T-cell (primary cell): ENCODE measurements around the gene CAMK2D. TPM values are rescaled to one million over a fixed set of nuclear protein-coding genes. Genes with fewer than 3 reads are reported as not detected.

Source experiments
- ATAC-seq, 4 experiments: fragments of 200-7000 bp in 3 of 4; fragments of 150-1000 bp in 1 of 4; cut with Tn5 transposase; replicated peaks in 1 of 4; 1 replicate in 3 of 4; 2 replicates in 1 of 4; pipeline ENCODE4 v1.10.0; 2021; ENCODE audit warnings: moderate library complexity in 3 of 4, mild to moderate bottlenecking in 2 of 4, moderate number of reproducible peaks in 1 of 4
- CTCF ChIA-PET, 2 donors: fragments of 300-600 bp; sonication (Branson Sonifier 250); formaldehyde crosslinking; loops; one replicate each; lab custom pipeline; 2022; ENCODE audit warnings: antibody characterized with exemption in 2 of 2; lab: Charles Lee
- POLR2A ChIA-PET, 2 donors: fragments of 300-600 bp; sonication (Branson Sonifier 250); formaldehyde crosslinking; loops; one replicate each; lab custom pipeline; 2022; ENCODE audit warnings: antibody characterized with exemption in 2 of 2; lab: Charles Lee
- DNase-seq, 35 experiments: peaks; one replicate each; pipeline versions ENCODE4 v3.0.0 to v3.0.0-alpha.2; 2013 to 2023
- H3K27ac ChIP-seq: one replicate; pipeline ENCODE4 v1.5.1; 2013; ENCODE audit warnings: low read length
- H3K27me3 ChIP-seq, 2 experiments: replicated peaks in 1 of 2; 1 replicate in 1 of 2; 2 replicates in 1 of 2; pipeline versions ENCODE4 v1.6.1 to v1.7.0; 2013; ENCODE audit warnings: low read length in 1 of 2, mixed read lengths in 1 of 2; ENCODE audit not compliant: control insufficient read depth in 2 of 2, insufficient read depth in 2 of 2; ENCODE audit errors: extremely low read depth in 1 of 2
- H3K36me3 ChIP-seq, 2 donors: 1 replicate in 1 of 2; 2 replicates in 1 of 2; pipeline versions ENCODE4 v1.6.1 to v1.7.0; 2013; ENCODE audit warnings: low read length in 1 of 2; ENCODE audit not compliant: control insufficient read depth in 2 of 2, insufficient read depth in 1 of 2; ENCODE audit errors: extremely low read depth in 1 of 2
- H3K4me1 ChIP-seq, 2 experiments: 1 replicate in 1 of 2; 2 replicates in 1 of 2; pipeline versions ENCODE4 v1.6.1 to v1.7.0; 2013; ENCODE audit warnings: low read length in 2 of 2, mixed read lengths in 1 of 2; ENCODE audit not compliant: insufficient read depth in 2 of 2, control insufficient read depth in 1 of 2; ENCODE audit errors: extremely low read depth in 1 of 2
- H3K4me3 ChIP-seq, 2 donors: 1 replicate in 1 of 2; 2 replicates in 1 of 2; pipeline versions ENCODE4 v1.5.1 to v1.7.0; 2013; ENCODE audit warnings: mild to moderate bottlenecking in 2 of 2, low read length in 1 of 2, moderate library complexity in 1 of 2; ENCODE audit not compliant: control insufficient read depth in 1 of 2; ENCODE audit errors: extremely low read depth in 1 of 2
- H3K9me3 ChIP-seq: 2 replicates; pipeline ENCODE4 v1.7.0; 2013
- H3K27ac Mint-ChIP-seq, 2 donors: one replicate each; pipeline ENCODE4 v1.8.0; 2020 to 2021; ENCODE audit warnings: mild to moderate bottlenecking in 2 of 2, mixed read lengths in 2 of 2
- H3K27me3 Mint-ChIP-seq, 2 donors: one replicate each; pipeline ENCODE4 v1.8.0; 2021 to 2022; ENCODE audit warnings: mixed read lengths in 2 of 2
- H3K36me3 Mint-ChIP-seq: one replicate; pipeline ENCODE4 v1.8.0; 2021; ENCODE audit warnings: mixed read lengths
- H3K4me1 Mint-ChIP-seq, 3 donors: one replicate each; pipeline ENCODE4 v1.8.0; 2020 to 2022; ENCODE audit warnings: mixed read lengths in 3 of 3, mild to moderate bottlenecking in 1 of 3
- H3K4me3 Mint-ChIP-seq, 3 donors: one replicate each; pipeline ENCODE4 v1.8.0; 2020 to 2022; ENCODE audit warnings: mild to moderate bottlenecking in 3 of 3, mixed read lengths in 3 of 3, moderate library complexity in 3 of 3
- H3K9me3 Mint-ChIP-seq, 3 donors: one replicate each; pipeline ENCODE4 v1.8.0; 2020 to 2022; ENCODE audit warnings: mixed read lengths in 3 of 3
- WGBS: methylation state at CpG from one replicate; pipeline ENCODE4 v1.1.5; 2013; ENCODE audit warnings: missing lambda C conversion rate; ENCODE audit not compliant: insufficient coverage; 5-methylcytosine and 5-hydroxymethylcytosine counted together
- total RNA-seq, 35 experiments: library from RNA in 6 of 35; stranded (reverse) in 6 of 35; fragments of 120-200 nt in 1 of 35; gene quantifications; one replicate each; pipeline versions ENCODE4 v1.2.1 to v1.2.4 and lab custom pipeline; 2013 to 2026

The CAMK2D gene
- total RNA-seq, 5 donors from 2014 or later (not counting 1 experiment from before 2014, with no cell fraction given): 30.9 to 36.2 (median 35.4) TPM

- Histone ChIP-seq H3K36me3 (peaks cover 0 to 3% of the 10 kb centered on the region in 2 donors), H3K9me3 (no peaks in the 10 kb centered on the region), H3K4me1 (peaks cover 0 to 23% of the 10 kb centered on the region in 2 experiments), H3K4me3 (no peak overlapping the region), H3K27me3 (no peaks in the 10 kb centered on the region), H3K27ac (no peak overlapping the region)
- DNase-seq (no peak), ATAC-seq (no peak)
- CTCF ChIA-PET: no interaction called here
- WGBS: no CpG with 5 or more reads among the region's 3 CpGs
- H3K4me3 Mint-ChIP-seq: peak overlapping the region in 1 of 3 donors; percentile 98
- peaks cover 47 to 56% (median 55%) of the 10 kb centered on the region in 3 donors for H3K4me1 Mint-ChIP-seq
- H3K27ac Mint-ChIP-seq: peak overlapping the region in 1 of 2 donors; percentile 31
- H3K9me3 Mint-ChIP-seq: no peaks in the 10 kb centered on the region
- no peaks in the 10 kb centered on the region for H3K27me3 Mint-ChIP-seq
- peaks cover 10% of the 10 kb centered on the region for H3K36me3 Mint-ChIP-seq
- POLR2A ChIA-PET: interaction anchor here in 1 of 2 donors (0.6 kb wide), 1 partner anchor 20 kb away, joined by 3 read pairs; no protein-coding TSS in a partner anchor
These were observed 4.1 kb downstream of the CAMK2D start for GRCh38 chr4:113757486-113757885.

GRCh38 chr4:113756005-113756410 is 5.5 kb downstream of the CAMK2D start:
- no peak overlapping the region for H3K27ac Mint-ChIP-seq
- peak in 2 of 4 experiments; percentile 23 to 52 for ATAC-seq

GRCh38 chr4:113750734-113751133 is 10.8 kb downstream of the CAMK2D start:
- Histone ChIP-seq H3K4me1 (no peaks in the 10 kb centered on the region), H3K36me3 (peaks cover 0 to 3% of the 10 kb centered on the region in 2 donors), H3K27ac (no peak overlapping the region), H3K4me3 (no peak overlapping the region), H3K9me3 (no peaks in the 10 kb centered on the region), H3K27me3 (no peaks in the 10 kb centered on the region)
- CTCF ChIA-PET: no interaction called here
- Mint-ChIP-seq H3K4me3 (no peak overlapping the region), H3K27me3 (no peaks in the 10 kb centered on the region), H3K9me3 (no peaks in the 10 kb centered on the region), H3K27ac (no peak overlapping the region), H3K4me1 (peaks cover 27 to 36% (median 36%) of the 10 kb centered on the region in 3 donors), H3K36me3 (peaks cover 36% of the 10 kb centered on the region)
- ATAC-seq (no peak), DNase-seq (no peak)
- POLR2A ChIA-PET: interaction anchor here in 1 of 2 donors (0.6 kb wide), 1 partner anchor 588 kb away, joined by 7 read pairs; no protein-coding TSS in a partner anchor
- WGBS: no CpG with 5 or more reads among the region's 1 CpG

More at GRCh38 chr4:113756005-113756410, 5.5 kb downstream of the CAMK2D start:
- Histone ChIP-seq H3K36me3 (peaks cover 0 to 3% of the 10 kb centered on the region in 2 donors), H3K9me3 (no peaks in the 10 kb centered on the region), H3K27me3 (no peaks in the 10 kb centered on the region), H3K4me1 (peaks cover 0 to 23% of the 10 kb centered on the region in 2 experiments), H3K27ac (no peak overlapping the region), H3K4me3 (no peak overlapping the region)
- CTCF ChIA-PET: no interaction called here
- Mint-ChIP-seq H3K9me3 (no peaks in the 10 kb centered on the region), H3K36me3 (peaks cover 16% of the 10 kb centered on the region), H3K4me3 (no peak overlapping the region), H3K4me1 (peaks cover 49 to 59% (median 56%) of the 10 kb centered on the region in 3 donors), H3K27me3 (no peaks in the 10 kb centered on the region)
- no CpG with 5 or more reads among the region's 1 CpG for WGBS
- DNase-seq: peak in 1 of 35 experiments; percentile 10
- POLR2A ChIA-PET: no interaction called here

- ChIA-PET POLR2A (interaction anchor here in 1 of 2 donors (0.6 kb wide), 1 partner anchor 588 kb away, joined by 7 read pairs; no protein-coding TSS in a partner anchor), CTCF (no interaction called here)
- no CpG with 5 or more reads among the region's 4 CpGs for WGBS
- Mint-ChIP-seq H3K27ac (no peak overlapping the region), H3K4me3 (no peak overlapping the region), H3K9me3 (no peaks in the 10 kb centered on the region), H3K27me3 (no peaks in the 10 kb centered on the region), H3K4me1 (peaks cover 23 to 33% (median 32%) of the 10 kb centered on the region in 3 donors), H3K36me3 (peaks cover 36% of the 10 kb centered on the region)
- Histone ChIP-seq H3K9me3 (no peaks in the 10 kb centered on the region), H3K36me3 (peaks cover 0 to 3% of the 10 kb centered on the region in 2 donors), H3K4me1 (no peaks in the 10 kb centered on the region), H3K4me3 (no peak overlapping the region), H3K27me3 (no peaks in the 10 kb centered on the region), H3K27ac (no peak overlapping the region)
- no peak for DNase-seq
- ATAC-seq: no peak
These were observed 11.2 kb downstream of the CAMK2D start for GRCh38 chr4:113750296-113750695.

- Mint-ChIP-seq H3K36me3 (peaks cover 36% of the 10 kb centered on the region), H3K9me3 (no peaks in the 10 kb centered on the region), H3K27ac (no peak overlapping the region), H3K4me3 (no peak overlapping the region), H3K27me3 (no peaks in the 10 kb centered on the region), H3K4me1 (peaks cover 23 to 30% (median 27%) of the 10 kb centered on the region in 3 donors)
- no peaks in the 10 kb centered on the region for H3K9me3 ChIP-seq
- H3K27ac ChIP-seq: no peak overlapping the region
- no peaks in the 10 kb centered on the region for H3K4me1 ChIP-seq
- whole genome bisulfite sequencing: no CpG with 5 or more reads among the region's 1 CpG
- DNase-seq (no peak), ATAC-seq (no peak)
- no peaks in the 10 kb centered on the region for H3K27me3 ChIP-seq
- ChIA-PET CTCF (interaction anchor here (0.5 to 0.7 kb wide), 3 partner anchors 29 to 201 kb away, joined by 3 read pairs; no protein-coding TSS in a partner anchor), POLR2A (interaction anchor here in 1 of 2 donors (0.6 kb wide), 1 partner anchor 117 kb away, joined by 4 read pairs; no protein-coding TSS in a partner anchor)
- no peak overlapping the region for H3K4me3 ChIP-seq
- peaks cover 0 to 3% of the 10 kb centered on the region in 2 donors for H3K36me3 ChIP-seq
These were observed 12.4 kb downstream of the CAMK2D start for GRCh38 chr4:113749178-113749577.

- H3K4me3 ChIP-seq: no peak overlapping the region
- H3K36me3 ChIP-seq: peaks cover 0 to 3% of the 10 kb centered on the region in 2 donors
- ATAC-seq (no peak), DNase-seq (no peak)
- H3K27ac ChIP-seq: no peak overlapping the region
- POLR2A ChIA-PET: interaction anchor here in 1 of 2 donors (0.6 kb wide), 1 partner anchor 16 kb away, joined by 3 read pairs; no protein-coding TSS in a partner anchor
- Mint-ChIP-seq H3K9me3 (no peaks in the 10 kb centered on the region), H3K27ac (no peak overlapping the region), H3K4me3 (no peak overlapping the region), H3K4me1 (peaks cover 23 to 28% (median 26%) of the 10 kb centered on the region in 3 donors), H3K36me3 (peaks cover 36% of the 10 kb centered on the region), H3K27me3 (no peaks in the 10 kb centered on the region)
- H3K27me3 ChIP-seq: no peaks in the 10 kb centered on the region
- CTCF ChIA-PET: no interaction called here
- H3K4me1 ChIP-seq: peaks cover 0 to 2% of the 10 kb centered on the region in 2 experiments
- no peaks in the 10 kb centered on the region for H3K9me3 ChIP-seq
- 100% methylated on average over 1 of the region's 3 CpGs for WGBS
These were observed 13.6 kb downstream of the CAMK2D start for GRCh38 chr4:113747949-113748348.
